Stimulated activated CD4-positive, alpha-beta T cell treated with anti-CD3 and anti-CD28 coated beads, Interleukin-12 subunit alpha, Interleukin-12 subunit beta, amount 100 ng/mL, for 4 hours (primary cell): ENCODE measurements around the gene ZBED6.
"Not testable (repeated sequence)": the region's sequence is repeated elsewhere in the genome, so short reads cannot be mapped to it uniquely, and the experiment has no call there.

Experiments
- DNase-seq: peaks from one replicate; pipeline ENCODE4 v3.0.0-alpha.2; 2020

ZBED6 gene

DNA sequence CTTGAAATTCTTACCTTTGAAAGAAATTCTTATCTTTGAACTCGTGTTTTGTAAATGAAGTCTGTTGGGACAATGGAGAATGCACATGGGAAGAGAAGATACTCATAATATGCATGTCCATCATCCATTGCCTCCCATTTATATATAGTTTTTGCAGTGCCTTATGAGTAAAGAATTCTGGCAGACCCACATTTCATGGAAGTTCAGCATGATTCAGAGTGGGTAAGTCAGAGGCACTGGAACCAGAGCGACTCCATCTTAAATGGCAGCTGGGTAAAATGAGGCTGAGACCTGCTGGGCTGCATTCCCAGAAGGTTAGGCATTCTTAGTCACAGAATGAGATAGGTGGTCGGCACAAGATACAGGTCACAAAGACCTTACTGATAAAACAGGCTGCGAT, 16.6 kb upstream of the ZBED6 start:
- no peak for DNase-seq

DNA sequence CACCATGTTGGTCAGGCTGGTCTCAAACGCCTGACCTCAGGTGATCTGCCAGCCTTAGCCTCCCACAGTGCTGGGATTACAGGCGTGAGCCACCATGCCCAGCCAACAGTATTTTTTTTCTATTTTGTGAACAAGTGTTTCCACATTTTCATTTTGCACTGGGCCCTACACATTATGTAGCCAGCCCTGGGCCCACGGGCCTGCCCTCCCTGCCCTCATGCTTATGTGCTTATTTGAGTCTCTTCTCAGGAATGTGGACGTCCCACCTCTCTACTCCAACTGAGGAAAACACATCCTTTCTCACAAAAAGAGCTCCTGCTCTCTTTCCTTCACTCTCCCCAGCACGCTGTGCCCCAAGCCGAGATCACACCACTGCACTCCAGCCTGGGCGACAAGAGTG, 13.5 kb upstream of the ZBED6 start:
- DNase-seq = no peak

DNA sequence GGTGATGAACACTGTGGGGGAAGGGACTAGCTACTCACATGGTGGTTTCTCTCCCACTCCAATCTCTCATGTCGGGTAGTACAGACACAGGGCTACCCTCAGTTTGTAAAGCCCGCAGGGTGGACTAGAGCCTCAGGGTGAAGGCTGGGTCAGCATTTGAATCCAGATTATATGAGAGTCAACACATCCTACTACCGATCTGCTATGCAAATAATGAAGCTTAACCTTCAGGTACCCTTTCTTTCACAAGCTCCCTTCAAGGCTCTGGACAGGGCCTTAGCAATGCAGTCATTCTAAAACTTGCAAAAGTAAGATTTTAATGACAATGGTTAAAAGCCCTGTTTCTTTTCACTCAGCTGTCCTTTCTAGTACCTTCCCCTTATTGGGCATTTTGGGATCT, 5.5 kb upstream of the ZBED6 start:
- no peak for DNase-seq

DNA sequence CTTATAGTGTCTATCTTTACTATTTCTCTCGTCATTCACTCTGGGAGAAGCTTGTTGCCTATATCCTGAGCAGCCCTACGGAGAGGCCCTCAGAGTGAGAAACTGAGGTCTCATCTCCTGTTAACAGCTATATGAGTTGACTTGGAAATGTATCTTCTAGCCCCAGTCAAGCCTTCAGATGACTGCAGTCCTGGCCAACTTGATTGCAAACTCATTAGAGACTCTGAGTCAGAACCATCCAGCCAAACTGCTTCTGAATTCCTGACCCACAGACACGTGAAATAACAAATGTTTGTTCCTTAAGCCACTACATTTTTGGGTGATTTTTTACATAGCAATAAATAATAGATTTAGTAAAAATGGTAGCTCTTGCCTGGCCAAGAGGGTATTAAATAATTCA, 3.9 kb upstream of the ZBED6 start:
- DNase-seq = no peak

DNA sequence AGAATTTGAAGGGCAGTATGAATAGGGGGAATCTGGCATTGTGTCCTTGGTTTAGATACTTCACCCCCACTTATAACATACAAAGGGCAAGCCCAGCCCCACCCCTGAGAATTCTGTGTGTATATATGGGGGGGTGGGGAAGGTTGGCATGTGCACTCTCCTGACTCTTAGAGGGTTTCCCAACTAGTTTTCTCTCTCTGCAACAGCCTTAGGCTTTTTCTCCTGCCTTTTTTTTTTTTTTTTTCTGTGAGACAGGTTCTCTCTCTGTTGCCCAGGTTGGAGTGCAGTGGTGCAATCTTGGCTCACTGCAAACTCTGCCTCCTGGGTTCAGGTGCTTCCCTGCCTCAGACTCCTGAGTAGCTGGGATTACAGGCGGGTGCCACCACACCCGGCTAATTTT, 2.9 kb upstream of the ZBED6 start:
- DNase-seq = no peak

DNA sequence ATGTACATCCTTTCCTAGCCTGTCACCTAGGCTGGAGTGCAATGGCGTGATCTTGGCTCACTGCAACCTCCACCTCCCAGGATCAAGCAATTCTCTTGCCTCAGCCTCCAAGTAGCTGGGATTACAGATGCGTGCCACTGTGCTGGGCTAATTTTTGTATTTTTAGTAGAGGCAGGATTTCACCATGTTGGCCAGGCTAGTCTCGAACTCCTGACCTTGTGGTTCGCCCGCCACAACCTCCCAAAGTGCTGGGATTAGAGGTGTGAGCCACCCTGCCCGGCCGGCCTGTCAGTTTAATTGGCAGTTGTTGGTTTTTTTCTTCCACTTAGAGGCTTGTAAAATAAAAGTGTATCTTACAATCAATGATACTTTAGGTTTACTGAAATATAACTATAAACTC, 1.9 kb upstream of the ZBED6 start:
- not testable (repeated sequence) for DNase-seq

DNA sequence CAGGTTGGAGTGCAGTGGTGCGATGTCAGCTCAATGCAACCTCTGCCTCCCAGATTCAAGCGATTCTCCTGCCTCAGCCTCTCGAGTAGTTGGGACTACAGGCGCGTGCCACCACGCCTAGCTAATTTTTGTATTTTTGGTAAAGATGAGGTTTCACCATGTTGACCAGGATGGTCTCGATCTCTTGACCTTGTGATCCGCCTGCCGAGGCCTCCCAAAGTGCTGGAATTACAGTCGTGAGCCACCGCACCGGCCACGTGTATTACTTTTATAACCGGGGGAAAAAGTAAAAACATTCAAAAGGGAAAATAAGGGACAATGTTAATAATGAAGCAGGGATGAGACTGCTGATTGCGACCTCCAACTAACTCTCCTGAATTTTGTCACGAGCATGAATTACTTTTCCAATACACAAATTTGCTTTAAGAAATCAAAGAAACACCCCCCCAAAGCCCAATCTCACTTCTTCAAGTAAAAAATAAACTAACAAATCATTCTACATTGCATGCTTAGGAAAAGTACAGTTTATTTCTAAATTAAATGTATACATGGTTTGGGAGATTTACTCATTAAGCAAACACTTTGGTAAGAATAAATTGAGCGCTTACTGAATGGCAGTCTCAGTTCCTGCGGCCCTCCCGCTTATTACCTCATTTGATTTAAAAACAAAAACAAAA, 521 bp upstream of the ZBED6 start:
- no peak for DNase-seq

DNA sequence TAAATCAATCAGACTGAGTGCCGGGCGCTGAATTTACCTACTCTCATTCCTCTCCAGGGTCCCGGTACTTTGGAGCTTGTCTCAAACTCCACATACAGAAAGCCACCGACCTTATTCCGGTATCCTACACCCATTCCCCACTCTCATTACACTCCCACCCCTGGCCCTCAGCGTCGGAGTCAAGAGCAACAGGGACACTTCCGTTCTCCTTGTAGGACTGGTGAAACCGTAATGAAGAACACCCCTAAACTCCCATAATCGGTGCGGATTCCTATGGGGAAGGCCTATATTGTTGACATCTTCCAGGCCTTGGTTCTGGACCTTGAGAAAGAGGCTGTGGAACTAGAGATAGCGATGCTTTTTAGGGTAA, 798 bp downstream of the ZBED6 start:
- DNase-seq = peak; percentile 15

DNA sequence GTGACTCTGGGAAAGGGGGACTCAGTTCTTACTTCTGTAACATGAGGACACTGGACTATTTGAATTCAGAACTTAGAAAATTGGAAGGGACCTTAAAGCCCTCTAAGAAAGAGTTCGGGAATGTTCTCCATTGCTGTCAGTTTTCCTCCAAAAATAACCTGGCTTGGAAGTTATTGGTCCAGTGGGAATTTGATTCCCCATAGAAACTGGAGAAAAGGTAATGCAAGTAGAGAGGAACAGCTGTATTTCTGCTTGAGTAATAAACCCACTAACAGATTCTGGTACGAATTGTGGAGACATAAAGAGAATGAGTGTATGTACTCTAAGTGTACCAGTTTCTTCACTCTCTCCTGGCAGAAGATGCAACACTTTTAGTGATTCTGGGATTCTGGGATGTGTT, 1.8 kb downstream of the ZBED6 start:
- DNase-seq = no peak

DNA sequence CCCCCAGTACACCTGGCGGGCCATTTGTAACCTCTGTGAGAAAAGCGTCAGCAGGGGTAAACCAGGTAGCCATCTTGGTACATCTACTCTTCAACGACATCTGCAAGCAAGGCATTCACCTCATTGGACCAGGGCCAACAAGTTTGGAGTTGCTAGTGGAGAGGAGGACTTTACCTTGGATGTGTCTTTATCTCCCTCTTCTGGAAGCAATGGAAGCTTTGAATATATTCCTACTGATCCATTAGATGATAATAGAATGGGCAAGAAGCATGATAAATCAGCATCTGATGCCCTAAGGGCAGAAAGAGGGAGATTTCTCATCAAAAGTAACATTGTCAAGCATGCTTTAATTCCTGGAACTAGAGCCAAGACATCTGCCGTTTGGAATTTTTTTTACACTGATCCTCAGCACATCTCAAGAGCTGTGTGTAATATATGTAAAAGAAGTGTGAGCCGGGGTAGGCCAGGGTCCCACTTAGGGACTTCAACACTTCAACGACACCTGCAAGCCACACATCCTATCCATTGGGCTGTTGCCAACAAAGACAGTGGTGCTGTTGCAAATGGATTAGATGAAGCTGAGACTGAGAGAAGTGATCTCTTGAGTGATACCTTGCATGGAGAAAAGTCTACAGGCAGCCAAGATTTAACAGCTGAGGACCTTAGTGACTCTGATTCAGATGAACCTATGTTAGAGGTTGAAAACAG, 2.7 kb downstream of the ZBED6 start:
- no peak for DNase-seq

DNA sequence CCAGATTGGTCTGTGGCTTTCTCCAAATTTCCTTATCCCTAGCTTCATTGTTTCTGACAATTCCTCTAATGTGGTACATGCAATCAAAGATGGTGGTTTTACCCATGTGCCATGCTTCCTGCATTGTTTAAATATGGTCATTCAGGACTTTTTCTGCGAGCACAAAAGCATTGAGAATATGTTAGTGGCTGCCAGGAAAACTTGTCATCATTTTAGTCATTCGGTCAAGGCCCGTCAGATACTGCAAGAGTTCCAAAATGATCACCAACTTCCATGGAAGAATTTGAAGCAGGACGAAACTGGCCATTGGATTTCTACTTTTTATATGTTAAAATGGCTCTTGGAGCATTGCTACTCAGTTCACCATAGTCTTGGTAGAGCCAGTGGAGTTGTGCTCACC, 3.7 kb downstream of the ZBED6 start:
- no peak for DNase-seq

DNA sequence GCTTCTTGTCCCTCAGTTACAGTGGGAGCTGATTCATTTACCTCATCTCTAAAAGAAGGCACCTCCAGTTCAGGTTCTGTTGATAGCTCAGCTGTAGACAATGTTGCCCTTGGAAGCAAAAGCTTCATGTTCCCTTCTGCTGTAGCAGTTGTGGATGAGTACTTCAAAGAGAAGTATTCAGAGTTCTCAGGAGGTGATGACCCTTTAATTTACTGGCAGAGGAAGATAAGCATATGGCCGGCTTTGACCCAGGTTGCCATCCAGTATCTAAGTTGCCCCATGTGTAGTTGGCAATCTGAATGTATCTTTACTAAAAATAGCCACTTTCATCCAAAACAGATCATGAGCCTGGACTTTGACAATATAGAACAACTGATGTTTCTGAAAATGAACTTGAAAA, 4.5 kb downstream of the ZBED6 start:
- no peak for DNase-seq

DNA sequence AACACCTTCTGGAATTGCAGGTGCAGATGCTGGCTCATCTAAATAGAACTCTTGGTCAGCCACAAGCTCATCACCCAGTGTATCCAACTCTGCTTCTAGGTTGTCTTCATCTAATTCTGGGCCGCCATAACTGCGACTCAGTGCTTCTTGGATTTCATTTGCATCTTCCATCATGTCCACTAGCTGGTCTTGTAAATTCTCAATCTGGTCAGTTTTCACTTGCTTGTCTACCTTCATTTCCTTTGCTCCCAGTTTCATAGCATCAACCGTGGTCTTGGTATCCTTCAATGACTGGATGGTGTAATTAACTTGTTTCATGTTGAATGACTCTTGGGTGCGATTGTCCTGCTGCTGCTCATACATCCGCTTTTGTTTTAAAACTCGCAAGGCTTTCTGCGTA, 10.3 kb downstream of the ZBED6 start:
- DNase-seq = no peak

DNA sequence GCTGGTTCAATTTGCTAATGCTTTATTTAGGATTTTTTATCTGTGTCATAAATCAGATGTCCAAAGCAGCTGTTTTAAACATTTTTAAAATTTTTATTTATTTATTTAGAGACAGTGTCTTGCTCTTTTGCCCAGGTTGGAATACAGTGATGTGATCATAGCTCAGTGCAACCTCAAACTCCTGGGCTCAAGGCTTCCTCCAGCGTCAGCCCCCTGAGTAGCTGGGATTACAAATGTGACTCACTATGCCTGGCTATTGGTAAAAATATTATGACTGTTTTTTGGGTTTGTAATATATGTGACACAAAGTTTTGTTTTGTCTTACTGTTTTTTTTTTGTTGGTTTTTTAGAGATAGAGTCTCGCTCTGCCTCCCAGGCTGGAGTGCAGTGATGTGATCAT, 11.8 kb downstream of the ZBED6 start:
- DNase-seq = no peak

DNA sequence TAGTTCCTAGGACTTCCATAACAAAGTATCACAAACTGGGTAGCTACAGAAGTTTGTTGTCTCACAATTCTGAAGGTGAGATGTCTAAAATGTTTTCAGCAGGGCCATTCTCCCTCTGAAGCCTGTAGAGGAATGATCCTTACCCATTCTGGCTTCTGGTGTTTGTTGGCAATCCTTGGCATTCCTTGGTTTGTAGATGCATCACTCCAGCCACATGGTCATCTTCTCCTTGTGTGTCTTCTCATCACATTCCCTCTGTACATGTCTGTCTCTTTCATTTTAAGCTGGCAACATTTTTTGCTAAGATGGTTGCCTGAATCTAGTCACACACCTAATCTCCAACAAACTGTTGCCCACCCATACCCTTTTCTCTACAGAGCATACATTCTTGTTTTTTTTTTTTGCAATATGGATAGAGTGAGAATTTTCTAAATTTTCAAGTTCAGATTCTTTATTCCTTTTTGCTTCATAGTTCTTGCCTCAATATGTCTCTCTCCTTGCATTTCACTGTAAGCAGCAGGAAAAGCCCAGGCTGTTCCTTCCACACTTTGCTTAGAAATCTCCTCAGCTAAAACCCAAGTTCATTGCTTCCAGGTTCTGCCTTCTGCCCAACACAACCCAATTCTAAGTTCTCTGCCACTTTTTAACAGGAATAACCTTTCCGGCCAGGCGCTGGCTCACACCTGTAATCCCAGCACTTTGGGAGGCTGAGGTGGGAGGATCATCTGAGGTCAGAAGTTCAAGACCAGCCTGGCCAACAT, 18.3 kb downstream of the ZBED6 start:
- no peak for DNase-seq

DNA sequence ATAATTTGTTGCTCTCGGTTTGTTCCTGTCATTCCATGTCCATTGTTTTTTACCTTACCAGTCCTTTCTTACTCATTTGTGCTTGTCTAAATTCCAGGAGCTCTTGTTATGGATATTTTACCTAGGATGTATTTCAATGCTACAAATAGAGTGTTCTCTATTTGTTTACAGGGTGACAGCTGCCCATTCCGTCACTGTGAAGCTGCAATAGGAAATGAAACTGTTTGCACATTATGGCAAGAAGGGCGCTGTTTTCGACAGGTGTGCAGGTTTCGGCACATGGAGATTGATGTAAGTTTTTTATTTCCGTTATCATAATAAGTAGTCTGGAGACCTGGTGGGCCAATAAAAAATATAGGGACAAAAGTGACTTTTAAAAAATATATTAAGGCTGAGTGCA, 23.0 kb downstream of the ZBED6 start:
- DNase-seq = no peak

DNA sequence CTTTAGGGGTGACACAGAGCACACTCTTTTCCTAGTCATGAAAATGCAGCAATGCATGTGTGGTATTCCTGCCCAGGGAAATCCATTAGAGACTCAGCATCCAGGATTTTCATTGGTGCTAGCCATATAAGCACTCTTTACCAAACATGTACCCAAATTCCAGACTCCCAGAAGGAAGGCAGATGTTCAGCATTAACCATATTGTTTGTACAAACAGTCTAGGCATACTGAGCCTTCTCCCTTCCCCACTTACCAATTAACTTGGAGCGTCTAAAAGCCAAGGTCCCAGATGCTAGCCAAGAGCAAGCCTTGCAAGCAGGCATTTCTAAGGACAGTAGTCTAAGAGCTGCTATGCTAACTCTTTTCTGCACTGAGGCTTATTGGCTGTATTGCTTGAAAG, 27.9 kb downstream of the ZBED6 start:
- no peak for DNase-seq

DNA sequence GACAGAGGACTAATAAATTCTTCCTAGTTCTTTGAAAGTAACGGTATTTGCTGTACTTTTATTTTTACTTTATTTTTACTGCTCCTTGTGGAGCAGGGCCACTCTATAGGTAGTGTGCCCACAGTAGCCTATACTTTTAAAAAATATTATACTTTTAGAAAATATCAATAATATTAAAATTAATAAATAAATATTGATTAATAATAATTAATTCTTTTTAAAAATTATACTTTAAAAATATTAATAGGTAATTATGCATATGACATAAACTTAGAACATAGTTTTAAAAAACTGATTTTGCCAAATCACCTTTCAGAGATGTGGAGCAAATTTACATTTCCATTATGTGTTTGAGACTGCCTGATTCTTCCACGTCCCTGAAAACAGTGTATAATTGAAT, 30.8 kb downstream of the ZBED6 start:
- DNase-seq = no peak

DNA sequence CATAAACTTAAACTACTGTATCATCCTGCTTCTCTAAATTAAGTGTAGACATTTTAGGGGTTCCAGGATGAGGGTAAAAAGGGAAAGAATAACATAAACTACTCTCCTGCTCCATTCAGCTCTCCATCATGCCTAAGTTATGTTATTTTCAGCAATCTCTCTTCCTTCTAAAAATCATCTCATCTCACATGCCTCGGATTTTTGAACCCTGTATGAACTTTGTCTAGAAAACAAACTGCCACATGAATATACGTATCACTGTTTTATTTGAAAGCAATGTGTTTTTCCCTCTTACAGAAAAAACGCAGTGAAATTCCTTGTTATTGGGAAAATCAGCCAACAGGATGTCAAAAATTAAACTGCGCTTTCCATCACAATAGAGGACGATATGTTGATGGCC, 32.6 kb downstream of the ZBED6 start:
- no peak for DNase-seq

DNA sequence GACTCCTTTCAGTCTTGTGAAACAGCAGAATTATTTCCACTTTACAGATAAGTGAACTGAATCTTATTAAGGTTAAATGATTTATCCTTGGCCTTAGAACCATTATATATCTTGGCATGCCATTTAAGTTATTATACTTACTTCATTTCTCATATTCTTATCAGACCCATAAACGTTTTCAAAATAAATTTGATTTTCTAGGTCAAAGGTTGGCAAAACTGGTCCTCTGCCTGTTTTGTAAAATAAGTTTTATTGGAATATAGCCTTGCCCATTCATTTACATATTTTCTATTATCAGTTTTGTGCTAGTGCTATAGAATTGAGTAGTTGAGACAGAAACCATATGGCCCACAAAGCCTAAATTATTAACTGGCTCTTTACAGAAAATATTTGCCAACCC, 33.1 kb downstream of the ZBED6 start:
- DNase-seq = no peak

DNA sequence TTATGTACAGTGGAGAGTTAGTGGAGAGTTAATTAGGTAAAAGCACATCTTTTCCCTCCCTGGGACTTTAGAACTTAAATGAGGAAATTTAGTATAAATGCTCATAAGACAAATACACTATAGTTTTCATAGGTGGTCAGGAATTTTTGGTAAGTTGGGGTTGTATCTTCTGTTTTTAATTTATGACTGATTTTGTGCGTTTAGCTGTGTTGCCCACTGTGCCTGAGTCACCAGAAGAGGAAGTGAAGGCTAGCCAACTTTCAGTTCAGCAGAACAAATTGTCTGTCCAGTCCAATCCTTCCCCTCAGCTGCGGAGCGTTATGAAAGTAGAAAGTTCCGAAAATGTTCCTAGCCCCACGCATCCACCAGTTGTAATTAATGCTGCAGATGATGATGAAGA, 33.8 kb downstream of the ZBED6 start:
- not testable (repeated sequence) for DNase-seq

DNA sequence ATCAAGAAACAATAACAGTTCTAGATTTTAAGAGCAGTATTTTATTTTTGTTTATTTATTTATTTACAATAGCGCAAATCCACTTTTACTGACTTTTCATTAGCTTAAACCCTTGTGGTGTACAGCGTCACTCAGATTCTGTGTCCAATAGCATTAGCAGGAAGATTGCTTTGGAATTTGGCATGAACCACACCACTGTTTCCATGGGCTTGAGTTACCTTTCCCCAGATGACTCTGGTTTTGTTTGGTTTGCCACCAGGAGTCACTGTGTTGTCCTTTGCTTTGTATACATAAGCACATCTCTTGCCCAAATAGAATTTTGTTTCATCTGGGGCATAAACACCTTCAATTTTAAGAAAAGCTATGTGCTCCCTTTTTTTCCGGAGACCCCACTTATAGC, 40.1 kb downstream of the ZBED6 start:
- no peak for DNase-seq

DNA sequence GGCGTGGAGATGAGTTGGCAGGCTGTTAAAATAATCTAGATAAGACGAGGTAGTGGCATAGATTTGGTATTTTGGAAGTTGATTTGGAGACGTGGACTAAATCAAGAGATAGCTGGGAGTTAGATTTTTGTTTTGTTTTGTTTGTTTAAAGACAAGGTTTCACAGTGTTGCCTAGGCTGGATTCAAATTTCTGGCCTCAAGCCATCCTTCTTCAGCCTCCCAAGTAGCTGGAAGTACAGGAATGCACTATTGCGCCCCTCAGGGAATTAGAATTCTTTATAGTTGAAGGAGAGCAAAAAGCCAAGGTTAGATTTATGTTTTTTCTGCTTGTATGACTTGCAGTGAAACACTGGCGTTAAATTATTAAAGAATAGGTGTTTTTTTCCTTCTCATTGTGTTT, 43.7 kb downstream of the ZBED6 start:
- DNase-seq = no peak

DNA sequence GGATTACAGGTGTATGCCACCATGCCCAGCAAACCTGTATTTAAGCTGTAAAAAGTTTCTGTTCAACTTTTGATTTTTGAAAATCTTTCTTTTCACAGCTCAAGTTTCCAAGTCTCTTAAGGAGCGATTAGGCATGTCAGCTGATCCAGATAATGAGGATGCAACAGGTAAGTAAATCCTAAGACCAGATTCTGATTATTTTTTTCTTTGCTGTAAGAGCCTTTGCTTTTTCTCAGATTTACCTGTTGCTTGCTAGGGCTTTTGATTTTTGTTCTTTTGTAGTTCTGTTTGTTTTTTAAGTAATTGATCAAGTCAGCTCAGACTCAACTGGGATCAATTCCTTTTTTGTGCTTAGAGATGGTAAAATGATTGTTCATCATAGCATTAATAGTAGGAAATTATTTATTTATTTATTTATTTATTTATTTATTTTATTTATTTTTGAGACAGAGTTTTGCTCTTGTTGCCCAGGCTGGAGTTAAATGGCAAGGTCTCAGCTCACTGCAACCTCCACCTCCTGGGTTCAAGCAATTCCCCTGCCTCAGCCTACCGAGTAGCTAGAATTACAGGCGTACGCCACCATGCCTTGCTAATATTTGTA, 44.9 kb downstream of the ZBED6 start:
- no peak for DNase-seq
